ENCODE measurements around the gene ENTR1. TPM values are rescaled to one million over a fixed set of nuclear protein-coding genes. Genes with fewer than 3 reads are reported as not detected.

Gene ENTR1
- total RNA-seq, 120 experiments from 2014 or later: 22.3 to 62.1 (median 38.0) TPM

Other genes with a start within 250 kb of the ENTR1 start
- under 1 TPM in 1 of 120 experiments, not detected in 119; 0.35 TPM for gene LHX3, start 205.5 kb downstream of the ENTR1 start, total RNA-seq
- gene QSOX2, start 164.8 kb downstream of the ENTR1 start, total RNA-seq: 10 to 100 TPM in 119 of 120 experiments, 1 to 10 TPM in 1; 9.6 to 20.4 (median 14.1) TPM
- gene CCDC187, start 106.5 kb downstream of the ENTR1 start, total RNA-seq: under 1 TPM in 64 of 120 experiments, not detected in 56; 0.03 to 0.26 (median 0.08) TPM
- gene GPSM1, start 83.1 kb downstream of the ENTR1 start, total RNA-seq: 10 to 100 TPM; 31.5 to 79.7 (median 44.8) TPM
- 10 to 100 TPM; 10.7 to 49.9 (median 18.5) TPM for gene DNLZ, start 46.9 kb downstream of the ENTR1 start, total RNA-seq
- gene CARD9, start 36.9 kb downstream of the ENTR1 start, total RNA-seq: 10 to 100 TPM in 8 of 120 experiments, 1 to 10 TPM in 112; 1.4 to 16.3 (median 5.4) TPM
- gene SNAPC4, start 10.4 kb downstream of the ENTR1 start, total RNA-seq: 10 to 100 TPM in 119 of 120 experiments, 1 to 10 TPM in 1; 9.8 to 23.9 (median 14.4) TPM
- gene PMPCA, start within 50 bp of the ENTR1 start, total RNA-seq: 10 to 100 TPM; 39.7 to 75.4 (median 53.0) TPM
- gene INPP5E, start 29.2 kb upstream of the ENTR1 start, total RNA-seq: 10 to 100 TPM; 16.7 to 35.7 (median 23.5) TPM
- 10 to 100 TPM; 52.6 to 89.0 (median 68.2) TPM for gene SEC16A, start 72.4 kb upstream of the ENTR1 start, total RNA-seq
- 10 to 100 TPM; 24.0 to 92.1 (median 38.8) TPM for gene NOTCH1, start 135.4 kb upstream of the ENTR1 start, total RNA-seq

Measured in dorsolateral prefrontal cortex (tissue), 118 donors.